SU-DHL-6 (cell line): Measurements from ENCODE around the gene PGBD5.

ENCODE experiments used
- H2AFZ ChIP-seq: fragments of 200-600 bp; sonication (generic); 2 replicates; pipeline ENCODE4 v1.6.1; 2014; ENCODE audit warnings: low read depth, mild to moderate bottlenecking, moderate library complexity, mixed read lengths, antibody characterized with exemption, low read length; ENCODE audit not compliant: severe bottlenecking
- H3F3A ChIP-seq: fragments of 200-600 bp; shearing (Covaris generic); 2 replicates; pipeline ENCODE4 v1.6.0; 2016; ENCODE audit warnings: antibody characterized with exemption, mild to moderate bottlenecking; ENCODE audit not compliant: insufficient read depth
- H3K27ac ChIP-seq: fragments of 200-600 bp; sonication (generic); 2 replicates; pipeline ENCODE4 v1.5.1; 2016; ENCODE audit warnings: low read depth, mild to moderate bottlenecking, low read length, moderate library complexity, mixed read lengths
- H3K27me3 ChIP-seq: fragments of 200-600 bp; sonication (generic), shearing (Covaris generic); 2 replicates; pipeline ENCODE4 v1.6.0; 2014; ENCODE audit warnings: mild to moderate bottlenecking, low read length
- H3K36me3 ChIP-seq: fragments of 200-600 bp; sonication (generic); 2 replicates; pipeline ENCODE4 v1.6.1; 2014; ENCODE audit warnings: mild to moderate bottlenecking, low read length, mixed read lengths
- H3K4me2 ChIP-seq: fragments of 300-600, 200-600 bp; shearing (Covaris generic), sonication (generic); 2 replicates; pipeline ENCODE4 v1.6.0; 2014; ENCODE audit warnings: low read length, low read depth, mild to moderate bottlenecking; ENCODE audit not compliant: poor library complexity, severe bottlenecking
- H3K4me3 ChIP-seq: fragments of 200-600 bp; sonication (generic); 2 replicates; pipeline ENCODE4 v1.5.1; 2014; ENCODE audit warnings: antibody characterized with exemption, low read length, mild to moderate bottlenecking, mixed read lengths; ENCODE audit not compliant: insufficient read depth, poor library complexity, severe bottlenecking
- H3K79me2 ChIP-seq: fragments of 200-600 bp; sonication (generic); 2 replicates; pipeline ENCODE4 v1.6.1; 2014; ENCODE audit warnings: mild to moderate bottlenecking, low read length, moderate library complexity; ENCODE audit not compliant: insufficient read depth
- H3K9ac ChIP-seq: fragments of 200-600 bp; sonication (generic); 2 replicates; pipeline ENCODE4 v1.7.0; 2014; ENCODE audit warnings: mild to moderate bottlenecking, low read length
- H3K9me2 ChIP-seq: fragments of 200-600 bp; sonication (generic); replicated peaks from 2 replicates; pipeline ENCODE4 v1.6.1; 2014; ENCODE audit warnings: low read length; ENCODE audit not compliant: insufficient read depth
- H3K9me3 ChIP-seq: fragments of 200-600 bp; sonication (generic); 2 replicates; pipeline ENCODE4 v1.6.1; 2014; ENCODE audit warnings: low read length, mixed read lengths; ENCODE audit not compliant: insufficient read depth
- H4K20me1 ChIP-seq: fragments of 200-600 bp; sonication (generic); 2 replicates; pipeline ENCODE4 v1.6.1; 2014; ENCODE audit warnings: low read depth, mild to moderate bottlenecking, antibody characterized with exemption, low read length, moderate library complexity, mixed read lengths
- EZH2phosphoT487 ChIP-seq: fragments of 200-600 bp; sonication (generic), shearing (Covaris generic); conservative IDR thresholded peaks from 2 replicates; pipeline ENCODE4 v1.6.1; 2018; ENCODE audit warnings: mild to moderate bottlenecking, antibody characterized with exemption, low read length, moderate library complexity, mixed read lengths
- TF ChIP-seq, protein P1 (sequence below): fragments of 200-600 bp; sonication (generic); IDR thresholded peaks from one replicate; pipeline ENCODE4 v1.5.1; 2017; ENCODE audit warnings: antibody characterized with exemption, mild to moderate bottlenecking, low read length, moderate library complexity; ENCODE audit not compliant: insufficient read depth, poor library complexity, severe bottlenecking

The PGBD5 gene

DNA sequence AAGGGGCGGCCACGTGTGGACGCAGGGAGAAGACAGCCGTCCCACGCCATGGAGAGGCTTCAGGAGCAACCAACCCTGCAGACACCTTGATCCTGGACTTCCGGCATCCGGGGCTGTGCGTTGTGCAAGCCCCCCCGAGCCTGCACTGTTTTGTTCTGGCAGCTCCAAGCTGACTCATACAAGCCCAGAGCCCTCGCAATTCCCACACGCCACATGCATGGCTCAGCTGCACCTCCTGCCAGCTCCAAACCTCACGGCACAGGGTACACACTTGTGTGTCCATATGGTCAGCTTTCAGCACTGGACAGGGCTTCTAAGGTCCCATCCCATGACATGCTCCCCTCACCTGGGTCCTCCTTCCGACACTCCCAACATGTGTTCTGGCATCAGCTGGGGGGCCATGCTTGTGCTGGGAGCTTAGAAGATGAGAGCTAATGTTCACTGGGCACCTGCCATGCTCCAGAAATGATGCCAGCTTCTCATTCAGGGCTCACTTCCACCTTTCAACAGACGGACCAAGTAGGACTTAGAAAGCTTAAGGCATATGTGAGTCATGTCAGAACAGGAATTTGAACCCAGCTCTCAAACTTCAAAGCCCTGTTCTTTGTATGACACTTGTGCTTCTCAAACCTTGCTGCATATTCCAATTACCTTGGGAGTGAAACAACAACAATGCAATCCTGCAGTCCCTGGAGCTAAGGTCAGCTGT lies 137.3 kb downstream of the PGBD5 start:
- H3K9ac ChIP-seq, result no peak overlapping the region
- H3K9me2 ChIP-seq, result no peaks in the 10 kb centered on the region
- TF ChIP-seq EZH2phosphoT487, result no peak
- TF ChIP-seq, protein P1, sequence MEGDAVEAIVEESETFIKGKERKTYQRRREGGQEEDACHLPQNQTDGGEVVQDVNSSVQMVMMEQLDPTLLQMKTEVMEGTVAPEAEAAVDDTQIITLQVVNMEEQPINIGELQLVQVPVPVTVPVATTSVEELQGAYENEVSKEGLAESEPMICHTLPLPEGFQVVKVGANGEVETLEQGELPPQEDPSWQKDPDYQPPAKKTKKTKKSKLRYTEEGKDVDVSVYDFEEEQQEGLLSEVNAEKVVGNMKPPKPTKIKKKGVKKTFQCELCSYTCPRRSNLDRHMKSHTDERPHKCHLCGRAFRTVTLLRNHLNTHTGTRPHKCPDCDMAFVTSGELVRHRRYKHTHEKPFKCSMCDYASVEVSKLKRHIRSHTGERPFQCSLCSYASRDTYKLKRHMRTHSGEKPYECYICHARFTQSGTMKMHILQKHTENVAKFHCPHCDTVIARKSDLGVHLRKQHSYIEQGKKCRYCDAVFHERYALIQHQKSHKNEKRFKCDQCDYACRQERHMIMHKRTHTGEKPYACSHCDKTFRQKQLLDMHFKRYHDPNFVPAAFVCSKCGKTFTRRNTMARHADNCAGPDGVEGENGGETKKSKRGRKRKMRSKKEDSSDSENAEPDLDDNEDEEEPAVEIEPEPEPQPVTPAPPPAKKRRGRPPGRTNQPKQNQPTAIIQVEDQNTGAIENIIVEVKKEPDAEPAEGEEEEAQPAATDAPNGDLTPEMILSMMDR, result no peak
- H3K79me2 ChIP-seq, result no peaks in the 10 kb centered on the region
- no peaks in the 10 kb centered on the region for H3K27me3 ChIP-seq
- no peaks in the 10 kb centered on the region for H3F3A ChIP-seq
- no peaks in the 10 kb centered on the region for H3K9me3 ChIP-seq
- no peaks in the 10 kb centered on the region for H3K36me3 ChIP-seq
- H3K4me3 ChIP-seq, result no peak overlapping the region
- H2AFZ ChIP-seq, result no peak overlapping the region
- no peak overlapping the region for H3K4me2 ChIP-seq
- H3K27ac ChIP-seq, result no peak overlapping the region
- no peaks in the 10 kb centered on the region for H4K20me1 ChIP-seq

DNA sequence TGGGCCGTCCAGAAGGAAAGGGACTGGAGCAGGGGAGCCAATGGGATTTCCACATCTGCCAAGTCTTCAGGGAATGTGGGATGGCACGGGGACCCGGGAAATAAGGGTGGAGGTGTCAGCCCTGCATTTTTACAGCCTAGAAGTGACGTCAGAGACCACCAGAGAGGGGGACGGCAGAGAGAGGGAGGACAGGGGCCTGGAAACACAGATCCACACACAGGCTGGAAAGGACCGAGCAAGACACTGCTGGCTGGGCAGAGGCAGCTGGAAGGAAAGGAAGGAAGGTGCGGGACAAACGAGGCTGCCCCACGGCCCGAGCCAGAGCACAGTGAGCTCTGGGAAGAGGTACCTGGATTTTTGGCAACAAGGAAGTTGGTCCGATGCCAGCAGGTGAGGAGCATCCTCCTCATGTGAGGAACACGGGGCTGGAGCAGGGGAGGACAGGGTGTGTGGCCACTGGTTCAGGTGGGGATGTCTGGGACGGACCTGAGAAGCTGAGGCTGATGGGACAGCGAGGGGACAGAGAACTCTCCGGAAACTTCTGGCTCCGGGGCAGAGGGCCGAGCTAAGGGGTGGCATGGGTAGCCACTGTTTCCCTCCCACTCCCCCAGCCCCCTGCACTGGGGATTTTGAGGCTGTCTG lies 138.3 kb downstream of the PGBD5 start:
- no peaks in the 10 kb centered on the region for H3K36me3 ChIP-seq
- H2AFZ ChIP-seq, result no peak overlapping the region
- TF ChIP-seq, protein P1, result no peak
- TF ChIP-seq EZH2phosphoT487, result no peak
- H3K9me2 ChIP-seq, result no peaks in the 10 kb centered on the region
- no peaks in the 10 kb centered on the region for H3K79me2 ChIP-seq
- H3K27ac ChIP-seq, result no peak overlapping the region
- H3K9ac ChIP-seq, result no peak overlapping the region
- no peaks in the 10 kb centered on the region for H3F3A ChIP-seq
- no peaks in the 10 kb centered on the region for H3K9me3 ChIP-seq
- no peaks in the 10 kb centered on the region for H4K20me1 ChIP-seq
- H3K27me3 ChIP-seq, result no peaks in the 10 kb centered on the region
- H3K4me3 ChIP-seq, result no peak overlapping the region
- H3K4me2 ChIP-seq, result no peak overlapping the region

DNA sequence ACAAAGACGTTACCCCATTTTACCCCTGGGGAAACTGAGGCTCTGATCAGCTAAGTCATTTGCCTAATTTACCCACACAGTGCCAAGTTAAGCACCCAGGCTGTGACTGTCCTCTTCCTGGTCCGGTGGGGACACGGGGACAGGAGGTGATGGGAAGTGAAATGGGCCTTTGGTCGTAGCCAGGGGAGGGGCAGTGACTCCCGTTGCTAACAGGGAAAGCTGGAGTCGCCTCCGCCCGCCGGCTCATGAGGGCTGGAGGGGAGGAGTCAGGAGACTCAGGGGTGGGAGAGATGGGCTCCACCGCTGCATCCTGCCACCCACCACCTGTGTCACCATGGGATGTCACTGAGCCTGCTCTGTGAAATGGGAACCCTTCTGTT lies 139.3 kb downstream of the PGBD5 start:
- H3K9ac ChIP-seq, result no peak overlapping the region
- H3K4me3 ChIP-seq, result no peak overlapping the region
- H3K9me3 ChIP-seq, result no peaks in the 10 kb centered on the region
- H2AFZ ChIP-seq, result no peak overlapping the region
- no peaks in the 10 kb centered on the region for H3K9me2 ChIP-seq
- no peaks in the 10 kb centered on the region for H4K20me1 ChIP-seq
- H3F3A ChIP-seq, result no peaks in the 10 kb centered on the region
- H3K27ac ChIP-seq, result no peak overlapping the region
- no peaks in the 10 kb centered on the region for H3K79me2 ChIP-seq
- TF ChIP-seq, protein P1, result no peak
- TF ChIP-seq EZH2phosphoT487, result no peak
- no peak overlapping the region for H3K4me2 ChIP-seq
- H3K27me3 ChIP-seq, result no peaks in the 10 kb centered on the region
- H3K36me3 ChIP-seq, result no peaks in the 10 kb centered on the region
